ENCODE measurements around the gene WDR55. TPM values are rescaled to one million over a fixed set of nuclear protein-coding genes. Genes with fewer than 3 reads are reported as not detected.
"Not testable (repeated sequence)": the region's sequence is repeated elsewhere in the genome, so short reads cannot be mapped to it uniquely, and the experiment has no call there.

Gene WDR55
- total and polyA plus RNA-seq, 10 of the 15 experiments (the other 5 are each of a cell fraction or from before 2014, with no cell fraction given): 3.4 to 27.8 (median 20.3) TPM

DNA sequence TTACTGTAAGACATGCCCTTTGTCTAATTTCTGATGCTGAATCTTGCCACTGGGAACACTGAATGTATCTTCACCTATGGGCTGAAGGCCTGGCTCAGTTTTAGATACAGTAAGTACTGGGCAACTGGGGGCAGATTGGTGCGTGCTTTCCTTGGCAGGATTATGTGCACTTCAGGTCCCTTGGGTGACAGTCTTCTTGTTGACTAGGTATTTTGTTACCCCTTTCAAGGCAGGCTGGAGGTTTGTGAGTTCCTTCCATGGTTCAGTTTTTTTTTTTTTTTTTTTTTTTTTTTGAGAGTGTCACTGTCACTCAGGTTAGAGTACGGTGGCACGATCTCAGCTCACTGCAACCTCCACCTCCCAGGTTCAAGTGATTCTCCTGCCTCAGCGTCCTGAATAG is 43.1 kb downstream of the WDR55 start:
- CTCF ChIA-PET: interaction anchor here (1.7 kb wide), 1 partner anchor 11 kb away, joined by 4 read pairs; no protein-coding TSS in a partner anchor
- peaks cover 11 to 24% of the 10 kb centered on the region in 2 experiments for H3K36me3 ChIP-seq (ENCODE audit: control insufficient read depth in 2 of 2, insufficient read depth in 2 of 2, low read length in 1 of 2)
- H4K20me1 ChIP-seq (ENCODE audit: control insufficient read depth, insufficient read depth): no peaks in the 10 kb centered on the region
- ATAC-seq (no peak), FAIRE-seq (no peak), DNase-seq (ENCODE audit: low read depth, low spot score) (no peak)
- H3K9ac ChIP-seq (ENCODE audit: control insufficient read depth, insufficient read depth, low read length): no peak overlapping the region
- intact Hi-C loops (cut with micrococcal nuclease; ENCODE audit: unreplicated experiment) (no loop called here), in situ Hi-C loops (cut with MboI) (no loop called here)
- H3K4me2 ChIP-seq (ENCODE audit: control insufficient read depth, insufficient read depth): no peak overlapping the region
- no peak overlapping the region for H3K27ac ChIP-seq (ENCODE audit: control insufficient read depth, insufficient read depth)
- H3K79me2 ChIP-seq (ENCODE audit: control insufficient read depth, insufficient read depth, low read length): no peaks in the 10 kb centered on the region
- H3K27me3 ChIP-seq (replicated peaks in 1 of 2; ENCODE audit: control insufficient read depth in 2 of 2, insufficient read depth in 2 of 2, low read length in 1 of 2): no peaks in the 10 kb centered on the region
- H2AFZ ChIP-seq (ENCODE audit: control insufficient read depth, low read depth, low read length): no peak overlapping the region
- SMC1A ChIA-PET (ENCODE audit: uncharacterized antibody, unreplicated experiment): interaction anchor here (0.8 to 1.2 kb wide), 3 partner anchors 17 to 19 kb away, joined by 4 to 5 read pairs (median 4); partner anchors contain the start of genes HARS1 and HARS2
- BruUV-seq (replicated peaks): no TSS peak
- RAD21 ChIA-PET (ENCODE audit: unreplicated experiment): no interaction called here
- H3K4me1 ChIP-seq (ENCODE audit: control insufficient read depth, insufficient read depth, low read length): no peaks in the 10 kb centered on the region
- 100% methylated on average over 3 of the region's 4 CpGs for WGBS (ENCODE audit: insufficient coverage, insufficient replicate concordance, low lambda C conversion rate, missing lambda C conversion rate)
- no peaks in the 10 kb centered on the region for H3K9me3 ChIP-seq (replicated peaks; ENCODE audit: control insufficient read depth, insufficient read depth, low read length)
- H3K4me3 ChIP-seq: no peak overlapping the region
- peak; percentile 50; the same call in 1 of the 2 replicates for TF ChIP-seq POLR2AphosphoS5 (IDR thresholded peaks at IDR 0.05; ENCODE audit: low read length)
- no peak for TF ChIP-seq RUNX3 (IDR thresholded peaks at IDR 0.05; ENCODE audit: low read length)
- POLR2A ChIA-PET: no interaction called here

GRCh38 chr5:140708787-140709186 is 44.1 kb downstream of the WDR55 start:
- H3K4me1 ChIP-seq (ENCODE audit: control insufficient read depth, insufficient read depth, low read length); H4K20me1 ChIP-seq (ENCODE audit: control insufficient read depth, insufficient read depth); H3K4me2 ChIP-seq (ENCODE audit: control insufficient read depth, insufficient read depth); H3K4me3 ChIP-seq; ATAC-seq; H3K79me2 ChIP-seq (ENCODE audit: control insufficient read depth, insufficient read depth, low read length); H3K9me3 ChIP-seq (replicated peaks; ENCODE audit: control insufficient read depth, insufficient read depth, low read length); POLR2A ChIA-PET; in situ Hi-C loops (cut with MboI); FAIRE-seq; H2AFZ ChIP-seq (ENCODE audit: control insufficient read depth, low read depth, low read length); H3K27ac ChIP-seq (ENCODE audit: control insufficient read depth, insufficient read depth); intact Hi-C loops (cut with micrococcal nuclease; ENCODE audit: unreplicated experiment); BruUV-seq (replicated peaks); DNase-seq (ENCODE audit: low read depth, low spot score); H3K9ac ChIP-seq (ENCODE audit: control insufficient read depth, insufficient read depth, low read length); RAD21 ChIA-PET (ENCODE audit: unreplicated experiment); H3K27me3 ChIP-seq (replicated peaks in 1 of 2; ENCODE audit: control insufficient read depth in 2 of 2, insufficient read depth in 2 of 2, low read length in 1 of 2): not testable (repeated sequence)
- 87% methylated on average over 9 of the region's 9 CpGs for WGBS (ENCODE audit: insufficient coverage, insufficient replicate concordance, low lambda C conversion rate, missing lambda C conversion rate)
- H3K36me3 ChIP-seq (ENCODE audit: control insufficient read depth in 2 of 2, insufficient read depth in 2 of 2, low read length in 1 of 2): peaks cover 9 to 20% of the 10 kb centered on the region in 2 experiments
- SMC1A ChIA-PET (ENCODE audit: uncharacterized antibody, unreplicated experiment): interaction anchor here (0.8 to 1.2 kb wide), 2 partner anchors 17 to 18 kb away, joined by 4 to 5 read pairs; partner anchors contain the start of genes HARS1 and HARS2
- CTCF ChIA-PET: interaction anchor here (1.1 to 3.4 kb wide), 3 partner anchors 8 to 307 kb away, joined by 3 to 13 read pairs (median 4); partner anchors contain the start of genes ANKHD1 and ZMAT2

Data from GM12878 (cell line).